HepG2 (cell line): ENCODE results near the gene CCNT2. TPM values are rescaled to one million over a fixed set of nuclear protein-coding genes. Genes with fewer than 3 reads are reported as not detected.

ENCODE experiments used
- ATF1 ChIP-seq: IDR thresholded peaks from 2 replicates; pipeline ENCODE4 v1.6.1; 2016; ENCODE audit warnings: mild to moderate bottlenecking, control low read depth
- BHLHE40 ChIP-seq: IDR thresholded peaks from 2 replicates; pipeline ENCODE4 v1.6.1; 2011; ENCODE audit warnings: low read length, improper control_type of control experiment
- BRCA1 ChIP-seq: sonication (generic); formaldehyde crosslinking; IDR thresholded peaks from 2 replicates; pipeline ENCODE4 v1.4.0; 2020; ENCODE audit warnings: missing genetic modification reagents
- EEA1 ChIP-seq: sonication (generic); formaldehyde crosslinking; IDR thresholded peaks from 2 replicates; pipeline ENCODE4 v1.5.1; 2020; ENCODE audit warnings: mild to moderate bottlenecking, missing genetic modification reagents, borderline replicate concordance
- IRF2 ChIP-seq: IDR thresholded peaks from 2 replicates; pipeline ENCODE4 v1.6.1; 2018; ENCODE audit warnings: missing genetic modification reagents, missing compliant biosample characterization
- KLF13 ChIP-seq: sonication (generic); formaldehyde crosslinking; IDR thresholded peaks from 2 replicates; pipeline ENCODE4 v1.4.0; 2020; ENCODE audit warnings: mild to moderate bottlenecking, missing genetic modification reagents
- MXI1 ChIP-seq: IDR thresholded peaks from 3 replicates; pipeline ENCODE4 v1.6.1; 2012; ENCODE audit warnings: low read depth, low read length, inconsistent platforms, borderline replicate concordance
- MZF1 ChIP-seq: sonication (generic); formaldehyde crosslinking; IDR thresholded peaks from 2 replicates; pipeline ENCODE4 v1.8.1; 2023; ENCODE audit warnings: mild to moderate bottlenecking, missing genetic modification reagents, borderline replicate concordance
- NFE2L1 ChIP-seq: sonication (generic); formaldehyde crosslinking; IDR thresholded peaks from 2 replicates; pipeline ENCODE4 v1.4.0; 2020; ENCODE audit warnings: missing genetic modification reagents, mild to moderate bottlenecking, borderline replicate concordance
- NFE2L2 ChIP-seq: fragments of 150-350 bp; IDR thresholded peaks from 2 replicates; pipeline ENCODE4 v1.6.1; 2014; ENCODE audit warnings: low read length
- NFYB ChIP-seq: sonication (generic); formaldehyde crosslinking; IDR thresholded peaks from 2 replicates; pipeline ENCODE4 v1.4.0; 2020; ENCODE audit warnings: missing genetic modification reagents
- PLRG1 ChIP-seq: fragments of 450-650 bp; conservative IDR thresholded peaks from 2 replicates; pipeline ENCODE4 v1.6.1; 2016
- RARA ChIP-seq: IDR thresholded peaks from 2 replicates; pipeline ENCODE4 v1.6.1; 2016; ENCODE audit warnings: missing genetic modification reagents, missing compliant biosample characterization
- RARG ChIP-seq: sonication (generic); formaldehyde crosslinking; IDR thresholded peaks from 2 replicates; pipeline ENCODE4 v1.4.0; 2020; ENCODE audit warnings: low read depth, mild to moderate bottlenecking, missing genetic modification reagents
- RBAK ChIP-seq: sonication (generic); formaldehyde crosslinking; IDR thresholded peaks from 2 replicates; pipeline ENCODE4 v1.5.1; 2020; ENCODE audit warnings: mild to moderate bottlenecking, missing genetic modification reagents
- WIZ ChIP-seq: sonication (generic); formaldehyde crosslinking; IDR thresholded peaks from 2 replicates; pipeline ENCODE4 v1.5.1; 2020; ENCODE audit warnings: mild to moderate bottlenecking, missing genetic modification reagents
- ZNF10 ChIP-seq: sonication (generic); formaldehyde crosslinking; IDR thresholded peaks from 2 replicates; pipeline ENCODE4 v1.4.0; 2020; ENCODE audit warnings: mild to moderate bottlenecking, low read depth, missing genetic modification reagents, borderline replicate concordance
- ZNF484 ChIP-seq: sonication (generic); formaldehyde crosslinking; IDR thresholded peaks from 2 replicates; pipeline ENCODE4 v1.5.1; 2020; ENCODE audit warnings: mild to moderate bottlenecking, low read depth, missing genetic modification reagents, borderline replicate concordance
- ZNF572 ChIP-seq: sonication (generic); formaldehyde crosslinking; IDR thresholded peaks from 2 replicates; pipeline ENCODE4 v1.5.1; 2020; ENCODE audit warnings: mild to moderate bottlenecking, missing genetic modification reagents
- polyA plus RNA-seq, 8 experiments: library from polyadenylated mRNA; depleted of rRNA in 3 of 8; stranded (reverse) in 7 of 8; unstranded in 1 of 8; fragments of >200 nt; fragmentation: Illumina TruSeq in 4 of 8; extraction: Trizol in 4 of 8; gene quantifications; 2 replicates each; pipeline versions ENCODE4 v1.2.1 to v1.2.3, GENCODE V29; 2011 to 2016; ENCODE audit warnings: low read depth in 4 of 8, missing spikeins in 1 of 8, mixed read lengths in 1 of 8; ENCODE audit not compliant: insufficient read depth in 1 of 8
- total RNA-seq, 5 experiments: library from RNA; depleted of rRNA; stranded (reverse); fragments of >200 nt; fragmentation: Illumina TruSeq; extraction: Trizol; gene quantifications; 2 replicates each; pipeline ENCODE4 v1.2.3, GENCODE V29; 2016; ENCODE audit warnings: low read depth in 1 of 5
- TF ChIP-seq, protein P1 (sequence below): sonication (generic); formaldehyde crosslinking; IDR thresholded peaks from 2 replicates; pipeline ENCODE4 v1.5.1; 2020; ENCODE audit warnings: missing genetic modification reagents, mild to moderate bottlenecking, borderline replicate concordance
- TF ChIP-seq, protein P2 (sequence below): IDR thresholded peaks from 2 replicates; pipeline ENCODE4 v1.4.0; 2020; ENCODE audit warnings: mild to moderate bottlenecking, missing genetic modification reagents
- TF ChIP-seq, protein P3 (sequence below): sonication (generic); formaldehyde crosslinking; IDR thresholded peaks from 2 replicates; pipeline ENCODE4 v1.5.1; 2020; ENCODE audit warnings: mild to moderate bottlenecking, missing genetic modification reagents, moderate library complexity

CCNT2 gene
- total and polyA plus RNA-seq, 2 of the 13 experiments (the other 11 are each of a cell fraction or from before 2014, with no cell fraction given): 22.1 to 34.4 TPM

DNA sequence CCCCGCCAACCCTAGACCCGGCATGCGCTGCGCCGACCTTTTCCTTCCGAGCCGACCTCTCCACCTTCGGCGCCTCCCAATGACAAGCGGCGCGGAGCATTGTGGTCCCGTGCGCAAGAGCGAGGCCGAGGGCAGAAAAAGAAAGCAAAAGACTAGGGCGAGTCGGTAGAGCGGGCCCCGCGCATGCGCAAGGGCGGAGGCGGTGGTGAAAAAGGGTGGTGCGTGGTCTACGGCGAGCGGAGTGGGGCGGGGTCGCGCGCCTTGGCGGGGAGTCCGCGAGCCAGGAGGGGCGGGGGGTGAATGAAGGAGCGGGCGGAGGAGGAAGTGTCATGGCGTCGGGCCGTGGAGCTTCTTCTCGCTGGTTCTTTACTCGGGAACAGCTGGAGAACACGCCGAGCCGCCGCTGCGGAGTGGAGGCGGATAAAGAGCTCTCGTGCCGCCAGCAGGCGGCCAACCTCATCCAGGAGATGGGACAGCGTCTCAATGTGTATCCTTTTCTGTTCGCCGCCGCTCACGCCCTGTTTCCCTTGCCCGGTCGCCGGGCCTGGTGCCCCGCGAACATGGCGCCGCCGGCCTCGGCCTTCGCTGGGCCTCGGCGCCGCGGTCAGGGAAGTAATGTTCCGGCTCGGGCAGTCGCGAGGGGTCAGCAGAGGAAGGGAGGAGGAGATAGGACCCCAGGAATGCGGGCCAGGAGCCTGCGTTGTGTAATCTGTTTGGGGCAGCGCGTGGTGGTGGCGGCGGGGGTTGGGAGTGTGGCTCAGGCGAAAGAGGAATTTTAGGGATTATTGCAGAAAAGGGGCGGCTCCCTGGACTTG lies at the start of gene CCNT2 (continued):
- no peak for TF ChIP-seq MZF1 (CRISPR knock-in tag)
- TF ChIP-seq ZNF10 (CRISPR knock-in tag): no peak
- TF ChIP-seq RARA (CRISPR knock-in tag): peak; percentile 64
- 0 out of 2 replicates have a peak, but pooled peaks have one; percentile 92 for TF ChIP-seq ZNF572 (CRISPR knock-in tag)
- TF ChIP-seq MXI1: peak; percentile 81; the same call in 2 of the 3 replicates
- peak; percentile 49; the same call in 1 of the 2 replicates for TF ChIP-seq NFE2L1 (CRISPR knock-in tag)
- TF ChIP-seq WIZ (CRISPR knock-in tag): no peak; the same call in 1 of the 2 replicates
- TF ChIP-seq ZNF484 (CRISPR knock-in tag): no peak
- TF ChIP-seq, protein P1, sequence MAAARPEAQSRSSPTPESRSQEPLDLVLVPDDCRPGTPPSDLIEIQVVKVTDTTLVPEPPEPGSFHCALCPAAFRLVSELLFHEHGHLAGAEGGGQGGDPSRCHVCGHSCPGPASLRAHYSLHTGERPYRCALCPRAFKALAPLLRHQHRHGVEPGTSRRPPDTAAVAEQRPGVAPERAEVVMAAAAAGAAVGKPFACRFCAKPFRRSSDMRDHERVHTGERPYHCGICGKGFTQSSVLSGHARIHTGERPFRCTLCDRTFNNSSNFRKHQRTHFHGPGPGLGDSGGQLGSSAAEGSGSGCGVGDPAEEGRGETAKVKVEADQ (CRISPR knock-in tag): 0 out of 2 replicates have a peak, but pooled peaks have one; percentile 2
- TF ChIP-seq BHLHE40: peak; percentile 80
- no peak; the same call in 1 of the 2 replicates for TF ChIP-seq EEA1 (CRISPR knock-in tag)
- no peak for TF ChIP-seq BRCA1 (CRISPR knock-in tag)
- peak; percentile 97 for TF ChIP-seq ATF1 (CRISPR knock-in tag)
- TF ChIP-seq, protein P2, sequence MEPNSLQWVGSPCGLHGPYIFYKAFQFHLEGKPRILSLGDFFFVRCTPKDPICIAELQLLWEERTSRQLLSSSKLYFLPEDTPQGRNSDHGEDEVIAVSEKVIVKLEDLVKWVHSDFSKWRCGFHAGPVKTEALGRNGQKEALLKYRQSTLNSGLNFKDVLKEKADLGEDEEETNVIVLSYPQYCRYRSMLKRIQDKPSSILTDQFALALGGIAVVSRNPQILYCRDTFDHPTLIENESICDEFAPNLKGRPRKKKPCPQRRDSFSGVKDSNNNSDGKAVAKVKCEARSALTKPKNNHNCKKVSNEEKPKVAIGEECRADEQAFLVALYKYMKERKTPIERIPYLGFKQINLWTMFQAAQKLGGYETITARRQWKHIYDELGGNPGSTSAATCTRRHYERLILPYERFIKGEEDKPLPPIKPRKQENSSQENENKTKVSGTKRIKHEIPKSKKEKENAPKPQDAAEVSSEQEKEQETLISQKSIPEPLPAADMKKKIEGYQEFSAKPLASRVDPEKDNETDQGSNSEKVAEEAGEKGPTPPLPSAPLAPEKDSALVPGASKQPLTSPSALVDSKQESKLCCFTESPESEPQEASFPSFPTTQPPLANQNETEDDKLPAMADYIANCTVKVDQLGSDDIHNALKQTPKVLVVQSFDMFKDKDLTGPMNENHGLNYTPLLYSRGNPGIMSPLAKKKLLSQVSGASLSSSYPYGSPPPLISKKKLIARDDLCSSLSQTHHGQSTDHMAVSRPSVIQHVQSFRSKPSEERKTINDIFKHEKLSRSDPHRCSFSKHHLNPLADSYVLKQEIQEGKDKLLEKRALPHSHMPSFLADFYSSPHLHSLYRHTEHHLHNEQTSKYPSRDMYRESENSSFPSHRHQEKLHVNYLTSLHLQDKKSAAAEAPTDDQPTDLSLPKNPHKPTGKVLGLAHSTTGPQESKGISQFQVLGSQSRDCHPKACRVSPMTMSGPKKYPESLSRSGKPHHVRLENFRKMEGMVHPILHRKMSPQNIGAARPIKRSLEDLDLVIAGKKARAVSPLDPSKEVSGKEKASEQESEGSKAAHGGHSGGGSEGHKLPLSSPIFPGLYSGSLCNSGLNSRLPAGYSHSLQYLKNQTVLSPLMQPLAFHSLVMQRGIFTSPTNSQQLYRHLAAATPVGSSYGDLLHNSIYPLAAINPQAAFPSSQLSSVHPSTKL (CRISPR knock-in tag): peak; percentile 28; the same call in 1 of the 2 replicates
- TF ChIP-seq RBAK (CRISPR knock-in tag): no peak
- TF ChIP-seq IRF2 (CRISPR knock-in tag): peak; percentile 100
- TF ChIP-seq RARG (CRISPR knock-in tag): no peak
- no peak for TF ChIP-seq NFE2L2
- peak; percentile 80 for TF ChIP-seq KLF13
- TF ChIP-seq, protein P3, sequence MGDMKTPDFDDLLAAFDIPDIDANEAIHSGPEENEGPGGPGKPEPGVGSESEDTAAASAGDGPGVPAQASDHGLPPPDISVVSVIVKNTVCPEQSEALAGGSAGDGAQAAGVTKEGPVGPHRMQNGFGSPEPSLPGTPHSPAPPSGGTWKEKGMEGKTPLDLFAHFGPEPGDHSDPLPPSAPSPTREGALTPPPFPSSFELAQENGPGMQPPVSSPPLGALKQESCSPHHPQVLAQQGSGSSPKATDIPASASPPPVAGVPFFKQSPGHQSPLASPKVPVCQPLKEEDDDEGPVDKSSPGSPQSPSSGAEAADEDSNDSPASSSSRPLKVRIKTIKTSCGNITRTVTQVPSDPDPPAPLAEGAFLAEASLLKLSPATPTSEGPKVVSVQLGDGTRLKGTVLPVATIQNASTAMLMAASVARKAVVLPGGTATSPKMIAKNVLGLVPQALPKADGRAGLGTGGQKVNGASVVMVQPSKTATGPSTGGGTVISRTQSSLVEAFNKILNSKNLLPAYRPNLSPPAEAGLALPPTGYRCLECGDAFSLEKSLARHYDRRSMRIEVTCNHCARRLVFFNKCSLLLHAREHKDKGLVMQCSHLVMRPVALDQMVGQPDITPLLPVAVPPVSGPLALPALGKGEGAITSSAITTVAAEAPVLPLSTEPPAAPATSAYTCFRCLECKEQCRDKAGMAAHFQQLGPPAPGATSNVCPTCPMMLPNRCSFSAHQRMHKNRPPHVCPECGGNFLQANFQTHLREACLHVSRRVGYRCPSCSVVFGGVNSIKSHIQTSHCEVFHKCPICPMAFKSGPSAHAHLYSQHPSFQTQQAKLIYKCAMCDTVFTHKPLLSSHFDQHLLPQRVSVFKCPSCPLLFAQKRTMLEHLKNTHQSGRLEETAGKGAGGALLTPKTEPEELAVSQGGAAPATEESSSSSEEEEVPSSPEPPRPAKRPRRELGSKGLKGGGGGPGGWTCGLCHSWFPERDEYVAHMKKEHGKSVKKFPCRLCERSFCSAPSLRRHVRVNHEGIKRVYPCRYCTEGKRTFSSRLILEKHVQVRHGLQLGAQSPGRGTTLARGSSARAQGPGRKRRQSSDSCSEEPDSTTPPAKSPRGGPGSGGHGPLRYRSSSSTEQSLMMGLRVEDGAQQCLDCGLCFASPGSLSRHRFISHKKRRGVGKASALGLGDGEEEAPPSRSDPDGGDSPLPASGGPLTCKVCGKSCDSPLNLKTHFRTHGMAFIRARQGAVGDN (CRISPR knock-in tag): peak; percentile 82
- no peak for TF ChIP-seq PLRG1
- TF ChIP-seq NFYB (CRISPR knock-in tag): peak; percentile 64; the same call in 1 of the 2 replicates
